H1 (cell line): Measurements from ENCODE around the gene WDFY1. TPM values are rescaled to one million over a fixed set of nuclear protein-coding genes. Genes with fewer than 3 reads are reported as not detected.

Experiments
- KDM5A ChIP-seq: fragments of 200-600 bp; IDR thresholded peaks from 2 replicates; pipeline ENCODE4 v1.7.1; 2012; ENCODE audit warnings: mild to moderate bottlenecking, low read length, inconsistent platforms, mixed read lengths
- RXRA ChIP-seq: IDR thresholded peaks from 2 replicates; pipeline ENCODE4 v1.6.1; 2011; ENCODE audit warnings: low read depth, mild to moderate bottlenecking, low read length, moderate library complexity; ENCODE audit not compliant: insufficient read depth
- polyA plus RNA-seq, 7 experiments: library from polyadenylated mRNA; depleted of rRNA in 3 of 7; stranded (reverse) in 5 of 7; unstranded in 2 of 7; fragments of >200 nt in 5 of 7; fragments of 200-250 nt in 2 of 7; gene quantifications; 1 replicate in 5 of 7; 2 replicates in 1 of 7; 4 replicates in 1 of 7; pipeline versions ENCODE4 v1.2.1 to v1.2.3, GENCODE V29; 2011 to 2013; ENCODE audit warnings: missing spikeins in 2 of 7, mixed read lengths in 2 of 7
- total RNA-seq: library from RNA; stranded (reverse); fragmentation: NEBNext Ultra II Directional; extraction: Animal tissue kit (Norgen Biotek cat#: 25700); gene quantifications from 2 replicates; pipeline ENCODE4 v1.2.1, GENCODE V29; 2021

WDFY1 gene
- total and polyA plus RNA-seq, 2 of the 8 experiments (the other 6 are each of a cell fraction or from before 2014, with no cell fraction given) = 68.4 to 94.7 TPM

- TF ChIP-seq KDM5A = no peak
- no peak for TF ChIP-seq RXRA
These were observed 97.7 kb downstream of the WDFY1 start (continued) for GRCh38 chr2:223847410-223847809.
